ENCODE results near the gene RNF212.

GRCh38 chr4:1047106-1047975 is 66.0 kb downstream of the RNF212 start:
- TF ChIP-seq REST (IDR thresholded peaks at IDR 0.05; ENCODE audit: insufficient replicate concordance, low read depth) (no peak), SPI1 (IDR thresholded peaks at IDR 0.05; ENCODE audit: borderline replicate concordance, low read depth) (no peak)
- TF ChIP-seq, protein P1, sequence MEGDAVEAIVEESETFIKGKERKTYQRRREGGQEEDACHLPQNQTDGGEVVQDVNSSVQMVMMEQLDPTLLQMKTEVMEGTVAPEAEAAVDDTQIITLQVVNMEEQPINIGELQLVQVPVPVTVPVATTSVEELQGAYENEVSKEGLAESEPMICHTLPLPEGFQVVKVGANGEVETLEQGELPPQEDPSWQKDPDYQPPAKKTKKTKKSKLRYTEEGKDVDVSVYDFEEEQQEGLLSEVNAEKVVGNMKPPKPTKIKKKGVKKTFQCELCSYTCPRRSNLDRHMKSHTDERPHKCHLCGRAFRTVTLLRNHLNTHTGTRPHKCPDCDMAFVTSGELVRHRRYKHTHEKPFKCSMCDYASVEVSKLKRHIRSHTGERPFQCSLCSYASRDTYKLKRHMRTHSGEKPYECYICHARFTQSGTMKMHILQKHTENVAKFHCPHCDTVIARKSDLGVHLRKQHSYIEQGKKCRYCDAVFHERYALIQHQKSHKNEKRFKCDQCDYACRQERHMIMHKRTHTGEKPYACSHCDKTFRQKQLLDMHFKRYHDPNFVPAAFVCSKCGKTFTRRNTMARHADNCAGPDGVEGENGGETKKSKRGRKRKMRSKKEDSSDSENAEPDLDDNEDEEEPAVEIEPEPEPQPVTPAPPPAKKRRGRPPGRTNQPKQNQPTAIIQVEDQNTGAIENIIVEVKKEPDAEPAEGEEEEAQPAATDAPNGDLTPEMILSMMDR (IDR thresholded peaks at IDR 0.05; ENCODE audit: insufficient read depth, low read length): no peak

Data from HL-60 (cell line).